MM.1S (cell line): ENCODE data around the gene STX8.

Experiments used
- CTCF ChIP-seq: fragments of 300-600 bp; sonication (generic); IDR thresholded peaks from 2 replicates; pipeline ENCODE4 v1.5.1; 2016; ENCODE audit warnings: antibody characterized with exemption, low read length, mixed read lengths
- EZH2 ChIP-seq: fragments of 300-600 bp; sonication (generic); optimal IDR thresholded peaks from 2 replicates; pipeline ENCODE3; 2017; ENCODE audit warnings: low read depth, mild to moderate bottlenecking, antibody characterized with exemption, low read length, mixed read lengths

- no peak for TF ChIP-seq CTCF
- no peak for TF ChIP-seq EZH2
These were observed 331.3 kb downstream of the STX8 start for GRCh38 chr17:9244066-9245052.
